IPS DF 19.7 (cell line): ENCODE results near the gene TXNRD2.

ENCODE experiments used
- DNase-seq: peaks from one replicate; pipeline ENCODE4 v3.0.0-alpha.2; 2013; ENCODE audit warnings: low read depth, low spot score

TXNRD2 gene

DNA sequence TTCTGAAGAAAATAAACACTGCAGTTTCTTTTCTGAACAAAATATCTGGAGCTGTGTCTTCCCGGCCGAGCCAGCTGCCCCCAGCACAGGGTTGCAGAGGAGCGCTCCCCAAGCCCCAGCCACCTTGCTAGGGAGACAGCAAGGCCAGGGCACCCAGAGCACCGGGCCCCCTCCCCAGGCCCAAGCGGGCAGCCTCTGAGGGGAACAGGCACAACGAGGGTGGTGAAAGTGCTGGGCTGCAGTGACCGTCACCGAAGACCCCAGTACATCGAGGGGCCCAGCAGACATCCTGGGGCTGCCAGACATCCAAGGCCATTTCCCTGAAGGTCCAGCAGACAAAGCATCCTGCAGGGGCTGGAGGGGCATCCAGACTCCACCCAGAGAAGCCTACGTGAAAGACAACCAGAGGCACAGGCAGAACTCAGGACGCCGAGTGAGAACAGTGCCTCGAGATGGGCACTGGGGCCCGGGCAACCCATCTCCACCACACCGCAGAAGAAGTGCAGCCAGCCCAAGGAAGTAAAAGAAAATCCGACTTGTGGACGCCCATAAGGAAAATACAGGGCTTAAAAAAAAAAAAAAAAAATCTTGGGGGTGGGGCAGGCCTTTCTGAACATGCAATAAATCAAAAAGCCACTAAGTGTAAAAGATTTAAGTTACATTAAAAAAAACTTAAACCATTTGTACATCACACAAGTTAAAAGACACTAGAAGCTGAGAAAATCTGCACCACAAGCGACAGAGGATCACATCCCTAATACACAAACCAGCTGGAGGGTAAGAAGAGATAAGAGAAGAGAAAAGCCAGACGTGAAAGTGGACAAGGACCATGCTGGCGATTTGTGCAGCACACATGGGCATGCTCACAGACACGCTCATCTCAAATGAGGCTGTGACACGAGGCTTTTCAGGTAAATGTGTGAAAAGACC, 36.0 kb downstream of the TXNRD2 start:
- no peak for DNase-seq

- no peak for DNase-seq
Observed at GRCh38 chr22:19904935-19905334, 36.7 kb downstream of the TXNRD2 start.

DNA sequence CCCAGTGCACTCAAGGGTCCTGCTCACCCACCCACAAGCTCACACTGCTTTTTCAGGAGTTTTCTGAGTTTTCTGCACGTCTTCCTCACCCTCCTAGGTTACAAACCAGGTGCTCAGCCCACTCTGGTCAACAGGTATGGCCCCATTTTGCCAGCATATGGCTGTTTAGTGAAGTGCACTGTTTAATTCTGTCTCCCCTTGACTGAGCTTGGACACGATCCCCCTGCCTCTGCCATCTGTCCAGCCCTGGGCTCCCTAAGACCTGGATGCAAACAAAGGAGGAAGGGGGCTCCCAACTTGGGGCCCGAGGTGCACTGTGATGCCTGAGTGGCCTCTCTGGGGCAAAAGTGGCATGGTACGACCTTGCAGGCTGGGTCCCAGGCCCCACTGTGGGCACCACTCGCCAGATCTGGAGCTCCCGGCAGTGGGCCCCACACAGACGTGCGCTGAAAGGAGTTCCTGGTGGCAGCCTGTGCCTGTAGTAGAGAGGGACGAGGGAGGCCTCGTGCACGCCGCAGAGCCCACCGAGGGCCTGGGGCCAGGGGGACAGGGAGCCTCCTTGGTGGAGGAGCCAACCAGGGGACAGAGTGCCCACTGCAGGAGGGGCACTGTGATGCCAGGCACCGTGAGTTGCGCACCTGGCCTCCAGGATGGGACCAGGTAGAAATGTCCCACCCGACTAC, 37.3 kb downstream of the TXNRD2 start:
- no peak for DNase-seq

GRCh38 chr22:19903513-19903912, 38.1 kb downstream of the TXNRD2 start:
- DNase-seq: no peak

DNA sequence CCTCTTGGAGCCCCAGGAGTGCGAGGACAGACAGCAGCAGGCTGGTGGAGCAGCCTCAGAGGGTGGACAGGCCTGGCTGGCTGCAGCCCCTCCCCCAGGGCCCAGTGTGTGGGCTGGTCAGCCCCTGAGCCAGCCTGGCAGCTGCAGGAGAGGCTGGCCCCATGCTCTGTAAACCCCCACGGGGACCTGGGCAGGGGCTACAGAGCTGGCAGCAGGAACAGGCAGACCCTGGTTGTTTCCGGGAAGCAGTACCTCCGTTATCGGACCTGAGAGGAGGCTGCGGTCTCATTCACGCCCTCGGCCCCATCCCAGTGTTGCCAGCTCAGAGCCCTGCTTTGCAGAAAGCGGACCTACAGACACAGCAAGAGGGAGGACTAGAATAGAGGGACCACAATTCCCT, 38.6 kb downstream of the TXNRD2 start:
- DNase-seq: no peak

GRCh38 chr22:19902245-19902715, 39.3 kb downstream of the TXNRD2 start:
- DNase-seq: no peak

DNA sequence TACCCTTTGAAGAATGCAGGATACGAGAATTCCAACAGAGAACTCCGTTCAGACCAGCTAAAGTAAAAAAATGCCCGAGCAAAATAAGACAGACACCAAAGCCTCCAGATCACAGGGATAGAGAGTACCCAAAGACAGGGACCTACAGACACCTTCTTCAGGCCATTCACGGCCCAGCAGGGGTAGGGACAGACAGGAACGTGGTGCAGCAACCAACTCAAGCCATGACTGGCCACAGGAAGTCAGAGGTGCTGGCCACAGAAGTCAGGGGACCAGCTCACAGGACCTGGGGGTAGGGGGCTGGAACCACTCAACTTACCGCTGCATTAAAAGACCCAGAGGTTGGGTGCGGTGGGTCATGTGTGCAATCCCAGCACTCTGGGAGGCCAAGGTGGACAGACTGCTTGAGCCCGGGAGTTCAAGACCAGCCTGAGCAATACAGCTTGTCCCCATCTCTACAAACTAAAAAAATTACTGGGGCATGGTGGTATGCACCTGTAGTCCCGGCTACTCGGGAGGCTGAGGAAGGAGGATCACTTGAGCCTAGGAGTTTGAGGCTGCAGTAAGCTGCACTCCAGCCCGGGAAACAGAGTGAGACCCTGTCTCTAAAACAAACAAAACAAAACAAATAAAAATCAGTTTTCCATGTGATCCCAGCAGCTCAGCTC, 39.9 kb downstream of the TXNRD2 start:
- no peak for DNase-seq

GRCh38 chr22:19900707-19901436, 40.7 kb downstream of the TXNRD2 start:
- no peak for DNase-seq

GRCh38 chr22:19898831-19899567, 42.6 kb downstream of the TXNRD2 start:
- no peak for DNase-seq

DNA sequence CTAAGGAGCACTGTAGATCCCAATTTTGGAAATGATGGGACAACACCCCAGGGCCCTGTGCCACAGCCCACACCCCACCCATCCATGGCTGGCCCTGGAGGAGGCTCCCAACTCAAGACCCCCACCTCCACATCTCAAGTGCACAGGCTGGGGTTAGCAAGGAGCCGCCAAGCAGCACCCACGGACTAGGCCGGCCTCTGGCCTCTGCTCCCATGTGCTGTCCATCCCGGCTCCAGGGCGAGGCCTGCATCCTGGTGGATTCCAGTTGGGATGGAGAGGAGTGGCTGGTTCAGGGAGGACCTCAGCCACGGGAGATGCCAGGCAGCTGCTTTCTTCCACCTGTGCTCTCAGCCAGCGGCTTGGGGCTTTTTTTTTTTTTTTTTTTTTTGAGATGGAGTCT, 43.5 kb downstream of the TXNRD2 start:
- no peak for DNase-seq

DNA sequence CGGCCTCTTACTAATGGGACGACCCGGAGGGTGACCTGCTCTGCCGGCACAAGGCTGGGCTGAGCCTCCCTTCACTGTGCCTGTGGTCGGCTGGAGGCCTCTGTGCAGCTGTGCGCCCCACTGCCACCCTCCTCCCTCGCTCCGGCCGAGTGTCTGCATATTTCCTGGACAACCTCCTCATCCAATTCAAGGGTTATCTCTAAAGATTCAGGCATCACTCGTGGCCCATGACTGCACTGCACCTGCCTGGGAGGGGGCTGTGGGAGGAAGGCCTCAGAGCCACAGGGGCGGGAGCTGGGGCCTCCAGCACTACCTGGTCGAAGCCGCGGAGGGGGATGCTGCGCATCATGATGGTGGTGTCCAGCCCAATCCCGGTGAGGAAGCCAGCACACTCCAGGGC, 43.9 kb downstream of the TXNRD2 start:
- no peak for DNase-seq

GRCh38 chr22:19896665-19897355, 44.8 kb downstream of the TXNRD2 start:
- no peak for DNase-seq

DNA sequence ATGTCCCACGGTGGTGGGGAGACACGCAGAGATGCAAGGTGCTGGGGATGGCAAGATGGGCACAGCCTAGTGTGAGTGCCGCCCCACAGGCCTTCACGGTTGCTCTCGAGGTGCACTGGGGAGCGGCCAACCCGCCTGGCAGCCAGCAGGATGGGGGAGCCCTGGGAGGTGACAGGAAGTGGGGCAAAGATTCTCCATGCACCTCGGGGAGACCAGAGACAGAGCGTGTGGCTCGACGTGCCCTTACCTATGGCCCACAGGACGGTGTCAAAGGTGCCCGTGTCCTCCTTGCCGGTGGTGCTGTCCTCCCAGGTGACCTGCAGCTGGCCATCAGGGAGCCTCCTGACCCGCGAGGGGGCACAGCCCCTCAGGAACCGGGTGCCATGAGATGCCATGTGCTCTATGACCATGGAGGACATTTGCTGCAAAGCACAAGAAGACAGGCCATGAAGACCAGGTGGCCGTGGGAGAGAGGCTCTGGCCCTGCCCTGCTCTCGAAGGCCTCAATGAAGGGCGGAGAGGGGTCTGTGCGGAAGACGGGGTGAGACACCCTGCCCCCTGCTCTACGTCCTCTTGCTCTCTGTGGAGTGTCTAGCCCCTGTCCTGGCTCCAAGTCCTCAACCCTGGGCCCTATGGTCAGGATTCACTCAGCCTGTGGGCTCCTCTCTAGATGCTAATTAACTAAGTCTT, 46.3 kb downstream of the TXNRD2 start:
- no peak for DNase-seq

DNA sequence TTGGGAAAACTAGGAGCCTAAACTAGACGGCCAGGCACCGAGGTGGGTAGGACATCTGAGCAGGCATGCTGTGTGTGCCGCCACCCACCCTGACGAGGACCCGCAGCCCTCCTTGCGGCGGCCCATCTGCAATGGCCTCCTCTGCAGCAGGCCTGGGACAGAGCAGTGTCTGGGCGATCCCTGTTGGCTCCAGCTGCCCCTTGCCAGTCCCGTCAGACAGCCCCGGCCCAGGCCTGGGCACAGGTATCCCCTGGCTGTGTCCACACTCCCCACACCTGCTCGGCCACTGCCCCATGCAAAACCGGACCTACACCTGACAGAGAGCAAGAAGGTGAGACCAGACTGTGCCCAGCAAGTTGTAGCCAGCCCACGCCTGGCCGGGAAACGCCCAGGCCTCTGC, 48.3 kb downstream of the TXNRD2 start:
- DNase-seq: no peak

- no peak for DNase-seq
Observed at GRCh38 chr22:19892925-19893324, 48.7 kb downstream of the TXNRD2 start.

GRCh38 chr22:19892257-19892879, 49.2 kb downstream of the TXNRD2 start:
- no peak for DNase-seq

- peak; percentile 78 for DNase-seq
Observed at GRCh38 chr22:19891317-19892256, 50.0 kb downstream of the TXNRD2 start.
